IPS-NIHi7 (cell line): Measurements from ENCODE around the gene SAMD14.

ENCODE experiments used
- DNase-seq: peaks from one replicate; pipeline ENCODE4 v3.0.0; 2012; ENCODE audit warnings: mixed read lengths; ENCODE audit errors: extremely low spot score

SAMD14 gene

GRCh38 chr17:50113624-50114320 is 16.2 kb downstream of the SAMD14 start:
- DNase-seq: no peak

GRCh38 chr17:50112694-50113093 is 17.3 kb downstream of the SAMD14 start:
- no peak for DNase-seq

- no peak for DNase-seq
Observed at GRCh38 chr17:50111673-50112655, 18.0 kb downstream of the SAMD14 start.

GRCh38 chr17:50110591-50111349 is 19.2 kb downstream of the SAMD14 start:
- DNase-seq: no peak

DNA sequence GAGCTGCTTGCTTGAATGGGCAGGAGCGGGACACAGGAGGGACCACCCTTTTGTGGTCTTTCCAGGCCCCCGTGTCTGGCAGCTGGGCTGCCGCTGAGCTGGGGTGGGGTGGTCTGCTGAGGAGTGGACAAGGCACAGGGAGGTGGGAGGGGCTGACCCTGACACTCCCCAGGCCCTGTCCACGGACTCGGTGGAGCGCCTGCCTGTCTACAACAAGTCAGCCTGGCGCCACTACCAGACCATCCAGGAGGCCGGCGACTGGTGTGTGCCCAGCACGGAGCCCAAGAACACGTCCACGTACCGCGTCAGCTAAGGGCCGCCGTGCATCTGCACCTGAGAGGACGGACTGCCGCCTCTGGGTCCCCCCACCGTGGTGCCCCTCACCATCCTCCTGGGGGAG is 20.2 kb downstream of the SAMD14 start:
- DNase-seq: no peak

DNA sequence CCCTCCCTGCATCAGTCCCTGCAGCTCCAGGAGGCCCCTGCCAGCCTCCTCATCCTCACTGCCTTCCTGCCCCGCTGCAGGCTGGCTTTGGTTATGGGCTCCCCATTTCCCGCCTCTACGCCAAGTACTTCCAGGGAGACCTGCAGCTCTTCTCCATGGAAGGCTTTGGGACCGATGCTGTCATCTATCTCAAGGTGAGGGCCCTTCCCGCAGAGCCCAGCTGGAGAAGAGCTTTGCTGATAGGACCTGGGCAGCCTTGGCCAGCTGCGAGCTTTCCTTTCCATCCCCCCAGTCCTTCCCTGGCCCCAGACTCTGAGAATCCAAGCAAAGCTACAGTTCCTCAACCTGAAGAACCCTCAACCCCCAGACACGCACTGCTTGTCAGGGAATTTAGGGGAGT is 20.8 kb downstream of the SAMD14 start:
- no peak for DNase-seq

DNA sequence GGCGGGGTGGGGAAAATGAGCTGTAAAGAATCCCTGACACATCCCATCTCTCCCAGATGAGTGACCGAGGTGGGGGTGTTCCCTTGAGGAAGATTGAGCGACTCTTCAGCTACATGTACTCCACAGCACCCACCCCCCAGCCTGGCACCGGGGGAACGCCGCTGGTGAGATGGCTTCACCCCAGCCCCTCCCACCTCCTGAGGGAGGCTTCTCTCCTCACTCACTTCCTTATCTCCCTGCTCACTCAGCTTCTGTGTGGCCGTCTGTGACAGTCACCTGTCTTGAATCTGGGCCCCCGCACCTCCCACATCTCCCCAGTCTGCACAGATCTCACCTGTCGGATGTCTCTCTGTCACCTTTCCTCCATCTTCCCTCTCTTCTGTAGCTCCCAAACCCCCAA is 21.4 kb downstream of the SAMD14 start:
- no peak for DNase-seq

DNA sequence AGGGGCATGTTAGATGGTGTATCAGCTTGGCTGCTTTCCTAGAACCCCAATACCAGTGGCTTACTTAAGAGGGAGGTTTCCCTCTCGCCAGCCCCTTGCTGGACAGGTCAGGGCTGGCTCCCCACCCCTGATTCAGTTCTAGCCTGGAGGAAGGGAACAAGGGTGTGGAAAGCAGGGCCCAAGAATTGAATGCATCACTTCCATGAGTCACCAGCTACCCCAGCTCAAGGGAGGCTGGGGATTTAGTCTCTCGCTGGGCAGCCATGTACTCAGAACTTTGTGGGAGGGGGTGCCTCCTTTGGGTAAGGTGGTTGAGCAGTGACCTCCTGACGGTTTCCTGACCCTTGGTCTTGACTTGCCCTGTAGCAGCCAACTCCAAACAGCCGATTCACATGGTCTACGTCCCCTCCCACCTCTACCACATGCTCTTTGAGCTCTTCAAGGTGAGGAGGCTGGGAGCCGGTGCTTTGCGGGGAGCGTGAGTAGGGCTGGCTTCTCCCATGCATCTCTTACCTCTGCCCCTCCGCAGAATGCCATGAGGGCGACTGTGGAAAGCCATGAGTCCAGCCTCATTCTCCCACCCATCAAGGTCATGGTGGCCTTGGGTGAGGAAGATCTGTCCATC is 22.1 kb downstream of the SAMD14 start:
- DNase-seq: no peak

DNA sequence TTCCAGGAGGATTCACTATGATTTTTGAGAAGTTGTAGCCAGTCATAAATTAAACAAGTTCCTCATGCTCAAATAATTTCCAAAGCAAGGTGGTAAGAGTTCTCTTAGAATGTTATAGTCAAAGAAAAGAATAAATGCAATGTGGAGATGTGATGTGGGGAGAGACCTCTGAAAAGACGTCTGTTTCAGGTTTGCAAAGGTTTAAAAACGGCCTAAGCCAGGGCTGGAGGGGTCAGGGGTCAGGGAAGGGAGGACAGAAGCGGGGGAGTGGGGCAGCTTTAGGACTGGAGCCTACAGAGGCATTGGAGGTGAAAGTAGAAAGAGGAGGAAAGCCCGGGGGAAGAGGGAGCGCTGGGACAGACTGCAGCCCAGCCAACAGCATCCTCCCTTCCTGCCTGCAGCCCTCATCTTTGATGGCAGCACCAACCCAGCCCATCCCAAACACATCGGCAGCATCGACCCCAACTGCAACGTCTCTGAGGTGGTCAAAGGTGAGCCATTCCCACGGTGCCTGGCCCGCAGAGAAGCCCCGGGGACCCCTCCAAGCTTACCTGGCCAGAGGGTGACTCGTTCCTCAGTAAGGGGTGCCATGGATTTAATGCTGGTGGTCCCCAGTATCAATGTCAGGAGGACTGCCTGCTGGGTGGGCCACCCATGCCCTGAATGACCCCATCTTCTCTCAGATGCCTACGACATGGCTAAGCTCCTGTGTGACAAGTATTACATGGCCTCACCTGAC is 23.4 kb downstream of the SAMD14 start:
- DNase-seq: no peak

GRCh38 chr17:50105811-50106210 is 24.1 kb downstream of the SAMD14 start:
- DNase-seq: no peak

DNA sequence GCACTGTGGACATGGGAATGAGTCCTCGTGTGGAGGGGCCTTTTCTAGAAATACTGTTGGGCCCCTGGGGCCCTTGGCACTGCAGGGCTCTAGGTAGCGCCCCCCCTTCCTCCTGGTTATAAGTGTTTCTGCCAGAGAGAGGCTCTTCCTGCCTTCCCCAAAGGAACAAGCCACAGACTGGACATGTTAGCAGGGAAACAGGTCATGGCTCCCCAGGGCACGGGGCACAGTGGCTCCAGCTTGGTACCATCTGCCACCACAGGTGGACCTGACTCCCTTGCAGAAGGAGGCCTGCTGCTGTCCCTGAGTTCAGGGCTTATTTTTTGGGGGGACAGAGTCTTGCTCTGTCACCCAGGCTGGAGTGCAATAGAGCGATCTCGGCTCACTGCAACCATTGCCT is 26.0 kb downstream of the SAMD14 start:
- DNase-seq: no peak

- DNase-seq: no peak
Observed at GRCh38 chr17:50103252-50103651, 26.7 kb downstream of the SAMD14 start.

GRCh38 chr17:50102164-50102991 is 27.6 kb downstream of the SAMD14 start:
- no peak for DNase-seq

DNA sequence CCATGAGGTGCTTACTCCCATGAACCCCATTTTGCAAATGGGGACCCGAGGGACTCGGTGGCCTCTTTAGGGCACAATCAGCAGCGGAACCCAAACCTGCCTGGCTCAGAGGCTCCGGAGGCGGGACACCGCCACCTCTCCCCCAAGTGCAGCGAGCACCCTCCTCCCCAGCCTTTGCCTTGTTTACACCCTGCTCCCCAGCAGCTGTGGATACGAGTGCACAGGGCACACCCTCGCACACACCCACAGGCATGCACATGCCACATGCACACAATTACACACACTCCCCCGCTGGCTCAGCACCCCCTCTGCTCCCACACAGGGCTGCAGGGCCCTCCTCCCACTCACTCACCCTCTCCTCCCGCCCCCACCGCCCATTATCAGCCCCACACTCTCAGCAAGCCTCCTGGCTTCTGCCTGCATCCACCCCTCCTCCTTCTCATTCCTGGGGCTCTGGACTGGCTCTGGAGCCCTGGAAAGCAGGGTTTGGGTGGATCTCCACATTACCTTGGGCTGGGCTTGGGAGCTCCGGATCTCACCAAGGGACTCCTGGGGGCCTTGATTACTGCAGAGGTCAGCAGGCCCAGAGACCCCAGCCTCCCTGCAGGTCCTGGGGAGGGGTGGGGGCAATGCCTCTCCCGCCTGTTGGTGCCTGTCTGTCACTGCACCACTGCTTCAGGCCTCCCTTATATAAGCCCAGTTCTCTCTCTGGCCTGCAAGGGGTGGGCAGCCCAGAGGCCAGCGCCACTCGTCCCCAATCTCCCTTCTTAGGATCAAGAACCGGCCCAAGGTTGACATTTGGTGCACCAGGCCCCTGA is 28.4 kb downstream of the SAMD14 start:
- DNase-seq: peak; percentile 52

GRCh38 chr17:50100921-50101345 is 29.0 kb downstream of the SAMD14 start:
- peak; percentile 38 for DNase-seq

GRCh38 chr17:50100480-50100883 is 29.5 kb downstream of the SAMD14 start:
- DNase-seq: no peak

DNA sequence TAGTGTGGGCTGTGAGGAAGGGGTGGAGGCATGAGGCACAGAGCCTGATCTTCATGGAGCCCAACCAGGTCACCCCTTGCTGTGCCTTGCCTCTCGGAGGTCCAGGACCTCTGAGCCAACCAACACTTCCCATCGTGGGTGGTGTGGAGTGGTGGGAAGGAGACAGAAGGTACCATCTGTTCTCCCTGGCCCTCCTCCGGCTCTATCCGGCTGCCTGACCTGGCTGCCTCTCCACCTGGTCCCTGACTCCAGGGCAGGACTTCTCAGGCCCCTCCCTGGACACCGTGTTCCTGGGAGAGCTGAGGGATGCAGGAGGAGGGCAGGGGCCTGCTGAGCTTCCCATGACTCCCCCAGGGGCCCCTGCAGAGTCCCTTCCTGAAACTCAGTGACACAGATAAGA is 31.0 kb downstream of the SAMD14 start:
- no peak for DNase-seq

GRCh38 chr17:50098583-50098982 is 31.4 kb downstream of the SAMD14 start:
- DNase-seq: no peak

GRCh38 chr17:50097926-50098325 is 32.0 kb downstream of the SAMD14 start:
- DNase-seq: no peak
